NCI-H1092 treated with DMSO at 0.1 percent for 48 hours (cell line): Measurements from ENCODE around the gene RNF4.
"Not testable (repeated sequence)": the region's sequence is repeated elsewhere in the genome, so short reads cannot be mapped to it uniquely, and the experiment has no call there.

Experiments used
- DNase-seq: peaks from one replicate; lab custom pipeline; 2025; lab: John Stamatoyannopoulos, UW

The RNF4 gene

GRCh38 chr4:2486981-2487380, 18.1 kb downstream of the RNF4 start:
- DNase-seq = no peak

GRCh38 chr4:2487632-2488031, 18.7 kb downstream of the RNF4 start:
- DNase-seq = no peak

- DNase-seq = no peak
These were observed 20.3 kb downstream of the RNF4 start for GRCh38 chr4:2489081-2489805.

GRCh38 chr4:2489841-2490552, 21.1 kb downstream of the RNF4 start:
- DNase-seq = no peak

- DNase-seq = no peak
These were observed 24.1 kb downstream of the RNF4 start for GRCh38 chr4:2492970-2493369.

GRCh38 chr4:2494992-2495391, 26.1 kb downstream of the RNF4 start:
- no peak for DNase-seq

- DNase-seq = no peak
These were observed 28.4 kb downstream of the RNF4 start for GRCh38 chr4:2497324-2497723.

- DNase-seq = no peak
These were observed 29.0 kb downstream of the RNF4 start for GRCh38 chr4:2497931-2498330.

GRCh38 chr4:2500547-2500946, 31.6 kb downstream of the RNF4 start:
- DNase-seq = no peak

GRCh38 chr4:2501034-2501594, 32.2 kb downstream of the RNF4 start:
- DNase-seq = no peak

- DNase-seq = no peak
These were observed 34.9 kb downstream of the RNF4 start for GRCh38 chr4:2503809-2504208.

- no peak for DNase-seq
These were observed 38.4 kb downstream of the RNF4 start for GRCh38 chr4:2507259-2507658.

- DNase-seq = no peak
These were observed 38.9 kb downstream of the RNF4 start for GRCh38 chr4:2507855-2508254.

- no peak for DNase-seq
These were observed 41.7 kb downstream of the RNF4 start for GRCh38 chr4:2510351-2511259.

- DNase-seq = no peak
These were observed 42.8 kb downstream of the RNF4 start for GRCh38 chr4:2511645-2512131.

GRCh38 chr4:2512396-2513135, 43.7 kb downstream of the RNF4 start:
- DNase-seq = no peak

- not testable (repeated sequence) for DNase-seq
These were observed 45.3 kb downstream of the RNF4 start for GRCh38 chr4:2514193-2514592.

GRCh38 chr4:2514944-2515343, 46.0 kb downstream of the RNF4 start:
- not testable (repeated sequence) for DNase-seq

GRCh38 chr4:2515830-2516550, 47.1 kb downstream of the RNF4 start:
- DNase-seq = no peak

- DNase-seq = no peak
These were observed 47.7 kb downstream of the RNF4 start for GRCh38 chr4:2516635-2517034.

- DNase-seq = no peak
These were observed 57.7 kb downstream of the RNF4 start for GRCh38 chr4:2526559-2526958.
